Measurements from ENCODE around the gene CNTN5. TPM values are rescaled to one million over a fixed set of nuclear protein-coding genes. Genes with fewer than 3 reads are reported as not detected.
"Not testable (repeated sequence)": the region's sequence is repeated elsewhere in the genome, so short reads cannot be mapped to it uniquely, and the experiment has no call there.

The CNTN5 gene
- total and polyA plus RNA-seq, 2 donors: 0.07 to 0.14 TPM

GRCh38 chr11:100235085-100235484, 1214.3 kb downstream of the CNTN5 start:
- WGBS: 71% methylated on average over 4 of the region's 4 CpGs
- no peak overlapping the region for H3K4me3 ChIP-seq (ENCODE audit: low read length in 2 of 2)
- H3K27me3 ChIP-seq (ENCODE audit: control insufficient read depth in 2 of 2, insufficient read depth in 1 of 2, low read length in 1 of 2): no peaks in the 10 kb centered on the region
- no peaks in the 10 kb centered on the region for H3K9me3 ChIP-seq (ENCODE audit: control insufficient read depth in 2 of 2, insufficient read depth in 1 of 2, low read length in 1 of 2)
- no peaks in the 10 kb centered on the region for H3K4me1 ChIP-seq (ENCODE audit: control insufficient read depth in 2 of 2, insufficient read depth in 2 of 2, low read length in 2 of 2)
- no peaks in the 10 kb centered on the region for H3K36me3 ChIP-seq (ENCODE audit: control insufficient read depth in 2 of 2, insufficient read depth in 2 of 2, low read length in 1 of 2)
- no peak overlapping the region for H3K27ac ChIP-seq (ENCODE audit: low read depth in 1 of 2, low read length in 1 of 2)
- no peak for DNase-seq (ENCODE audit: low read depth in 6 of 9, low spot score in 9 of 9)

GRCh38 chr11:100240025-100240539, 1219.3 kb downstream of the CNTN5 start:
- WGBS: 96% methylated on average over 5 of the region's 5 CpGs
- Histone ChIP-seq H3K27me3 (ENCODE audit: control insufficient read depth in 2 of 2, insufficient read depth in 1 of 2, low read length in 1 of 2) (no peaks in the 10 kb centered on the region), H3K4me1 (ENCODE audit: control insufficient read depth in 2 of 2, insufficient read depth in 2 of 2, low read length in 2 of 2) (no peaks in the 10 kb centered on the region), H3K27ac (ENCODE audit: low read depth in 1 of 2, low read length in 1 of 2) (no peak overlapping the region), H3K36me3 (ENCODE audit: control insufficient read depth in 2 of 2, insufficient read depth in 2 of 2, low read length in 1 of 2) (no peaks in the 10 kb centered on the region), H3K4me3 (ENCODE audit: low read length in 2 of 2) (no peak overlapping the region), H3K9me3 (ENCODE audit: control insufficient read depth in 2 of 2, insufficient read depth in 1 of 2, low read length in 1 of 2) (no peaks in the 10 kb centered on the region)
- no peak for DNase-seq (ENCODE audit: low read depth in 6 of 9, low spot score in 9 of 9)

GRCh38 chr11:100247704-100248103, 1227.0 kb downstream of the CNTN5 start:
- Histone ChIP-seq H3K27ac (ENCODE audit: low read depth in 1 of 2, low read length in 1 of 2) (no peak overlapping the region), H3K36me3 (ENCODE audit: control insufficient read depth in 2 of 2, insufficient read depth in 2 of 2, low read length in 1 of 2) (no peaks in the 10 kb centered on the region), H3K27me3 (ENCODE audit: control insufficient read depth in 2 of 2, insufficient read depth in 1 of 2, low read length in 1 of 2) (no peaks in the 10 kb centered on the region), H3K4me1 (ENCODE audit: control insufficient read depth in 2 of 2, insufficient read depth in 2 of 2, low read length in 2 of 2) (no peaks in the 10 kb centered on the region), H3K9me3 (ENCODE audit: control insufficient read depth in 2 of 2, insufficient read depth in 1 of 2, low read length in 1 of 2) (no peaks in the 10 kb centered on the region), H3K4me3 (ENCODE audit: low read length in 2 of 2) (no peak overlapping the region)
- 99% methylated on average over 1 of the region's 1 CpG for WGBS
- no peak for DNase-seq (ENCODE audit: low read depth in 6 of 9, low spot score in 9 of 9)

- H3K27ac ChIP-seq (ENCODE audit: low read depth in 1 of 2, low read length in 1 of 2); H3K4me1 ChIP-seq (ENCODE audit: control insufficient read depth in 2 of 2, insufficient read depth in 2 of 2, low read length in 2 of 2); H3K4me3 ChIP-seq (ENCODE audit: low read length in 2 of 2); DNase-seq (ENCODE audit: low read depth in 6 of 9, low spot score in 9 of 9); H3K27me3 ChIP-seq (ENCODE audit: control insufficient read depth in 2 of 2, insufficient read depth in 1 of 2, low read length in 1 of 2); H3K36me3 ChIP-seq (ENCODE audit: control insufficient read depth in 2 of 2, insufficient read depth in 2 of 2, low read length in 1 of 2): not testable (repeated sequence)
- peaks cover 0 to 11% of the 10 kb centered on the region in 2 donors for H3K9me3 ChIP-seq (ENCODE audit: control insufficient read depth in 2 of 2, insufficient read depth in 1 of 2, low read length in 1 of 2)
- WGBS: 94% methylated on average over 6 of the region's 6 CpGs
Observed at GRCh38 chr11:100257238-100257803, 1236.6 kb downstream of the CNTN5 start.

GRCh38 chr11:100269516-100269915, 1248.8 kb downstream of the CNTN5 start:
- Histone ChIP-seq H3K36me3 (ENCODE audit: control insufficient read depth in 2 of 2, insufficient read depth in 2 of 2, low read length in 1 of 2) (no peaks in the 10 kb centered on the region), H3K4me3 (ENCODE audit: low read length in 2 of 2) (no peak overlapping the region), H3K27ac (ENCODE audit: low read depth in 1 of 2, low read length in 1 of 2) (no peak overlapping the region), H3K9me3 (ENCODE audit: control insufficient read depth in 2 of 2, insufficient read depth in 1 of 2, low read length in 1 of 2) (peaks cover 0 to 8% of the 10 kb centered on the region in 2 donors), H3K27me3 (ENCODE audit: control insufficient read depth in 2 of 2, insufficient read depth in 1 of 2, low read length in 1 of 2) (no peaks in the 10 kb centered on the region), H3K4me1 (ENCODE audit: control insufficient read depth in 2 of 2, insufficient read depth in 2 of 2, low read length in 2 of 2) (no peaks in the 10 kb centered on the region)
- 97% methylated on average over 1 of the region's 1 CpG for WGBS
- no peak for DNase-seq (ENCODE audit: low read depth in 6 of 9, low spot score in 9 of 9)

GRCh38 chr11:100273066-100273815, 1252.5 kb downstream of the CNTN5 start:
- no peak for DNase-seq (ENCODE audit: low read depth in 6 of 9, low spot score in 9 of 9)
- no peak overlapping the region for H3K27ac ChIP-seq (ENCODE audit: low read depth in 1 of 2, low read length in 1 of 2)
- no peak overlapping the region for H3K4me3 ChIP-seq (ENCODE audit: low read length in 2 of 2)
- H3K9me3 ChIP-seq (ENCODE audit: control insufficient read depth in 2 of 2, insufficient read depth in 1 of 2, low read length in 1 of 2): peaks cover 0 to 8% of the 10 kb centered on the region in 2 donors
- no peaks in the 10 kb centered on the region for H3K27me3 ChIP-seq (ENCODE audit: control insufficient read depth in 2 of 2, insufficient read depth in 1 of 2, low read length in 1 of 2)
- 96% methylated on average over 16 of the region's 16 CpGs for WGBS
- no peaks in the 10 kb centered on the region for H3K4me1 ChIP-seq (ENCODE audit: control insufficient read depth in 2 of 2, insufficient read depth in 2 of 2, low read length in 2 of 2)
- no peaks in the 10 kb centered on the region for H3K36me3 ChIP-seq (ENCODE audit: control insufficient read depth in 2 of 2, insufficient read depth in 2 of 2, low read length in 1 of 2)

GRCh38 chr11:100274466-100274865, 1253.7 kb downstream of the CNTN5 start:
- 80% methylated on average over 4 of the region's 4 CpGs for WGBS
- not testable (repeated sequence) for H3K36me3 ChIP-seq (ENCODE audit: control insufficient read depth in 2 of 2, insufficient read depth in 2 of 2, low read length in 1 of 2); H3K9me3 ChIP-seq (ENCODE audit: control insufficient read depth in 2 of 2, insufficient read depth in 1 of 2, low read length in 1 of 2); H3K27ac ChIP-seq (ENCODE audit: low read depth in 1 of 2, low read length in 1 of 2); H3K4me3 ChIP-seq (ENCODE audit: low read length in 2 of 2); H3K4me1 ChIP-seq (ENCODE audit: control insufficient read depth in 2 of 2, insufficient read depth in 2 of 2, low read length in 2 of 2); H3K27me3 ChIP-seq (ENCODE audit: control insufficient read depth in 2 of 2, insufficient read depth in 1 of 2, low read length in 1 of 2); DNase-seq (ENCODE audit: low read depth in 6 of 9, low spot score in 9 of 9)

GRCh38 chr11:100294748-100295147, 1274.0 kb downstream of the CNTN5 start:
- WGBS: 95% methylated on average over 6 of the region's 6 CpGs
- H3K4me1 ChIP-seq (ENCODE audit: control insufficient read depth in 2 of 2, insufficient read depth in 2 of 2, low read length in 2 of 2): no peaks in the 10 kb centered on the region
- H3K9me3 ChIP-seq (ENCODE audit: control insufficient read depth in 2 of 2, insufficient read depth in 1 of 2, low read length in 1 of 2): no peaks in the 10 kb centered on the region
- no peak overlapping the region for H3K27ac ChIP-seq (ENCODE audit: low read depth in 1 of 2, low read length in 1 of 2)
- H3K4me3 ChIP-seq (ENCODE audit: low read length in 2 of 2): no peak overlapping the region
- H3K27me3 ChIP-seq (ENCODE audit: control insufficient read depth in 2 of 2, insufficient read depth in 1 of 2, low read length in 1 of 2): no peaks in the 10 kb centered on the region
- DNase-seq (ENCODE audit: low read depth in 6 of 9, low spot score in 9 of 9): no peak
- no peaks in the 10 kb centered on the region for H3K36me3 ChIP-seq (ENCODE audit: control insufficient read depth in 2 of 2, insufficient read depth in 2 of 2, low read length in 1 of 2)

- H3K4me3 ChIP-seq (ENCODE audit: low read length in 2 of 2): no peak overlapping the region
- no peaks in the 10 kb centered on the region for H3K27me3 ChIP-seq (ENCODE audit: control insufficient read depth in 2 of 2, insufficient read depth in 1 of 2, low read length in 1 of 2)
- 90% methylated on average over 5 of the region's 5 CpGs for WGBS
- no peak overlapping the region for H3K27ac ChIP-seq (ENCODE audit: low read depth in 1 of 2, low read length in 1 of 2)
- no peaks in the 10 kb centered on the region for H3K9me3 ChIP-seq (ENCODE audit: control insufficient read depth in 2 of 2, insufficient read depth in 1 of 2, low read length in 1 of 2)
- no peak for DNase-seq (ENCODE audit: low read depth in 6 of 9, low spot score in 9 of 9)
- H3K4me1 ChIP-seq (ENCODE audit: control insufficient read depth in 2 of 2, insufficient read depth in 2 of 2, low read length in 2 of 2): no peaks in the 10 kb centered on the region
- H3K36me3 ChIP-seq (ENCODE audit: control insufficient read depth in 2 of 2, insufficient read depth in 2 of 2, low read length in 1 of 2): no peaks in the 10 kb centered on the region
Observed at GRCh38 chr11:100296051-100296679, 1275.4 kb downstream of the CNTN5 start.

Data from thymus (tissue), 11 donors.